Aorta (tissue), 5 donors: ENCODE measurements around the gene PDZD11. TPM values are rescaled to one million over a fixed set of nuclear protein-coding genes. Genes with fewer than 3 reads are reported as not detected.
"Not testable (repeated sequence)": the region's sequence is repeated elsewhere in the genome, so short reads cannot be mapped to it uniquely, and the experiment has no call there.

ENCODE experiments used
- ATAC-seq: fragments of 200-7000 bp; cut with Tn5 transposase; one replicate; pipeline ENCODE4 v1.9.1; 2022; ENCODE audit warnings: moderate library complexity; ENCODE audit not compliant: low FRiP score
- DNase-seq, 2 donors: peaks; one replicate each; pipeline ENCODE4 v3.0.0-alpha.2; 2020
- H3K27ac ChIP-seq, 2 donors: one replicate each; pipeline ENCODE4 v1.5.1; 2013; ENCODE audit warnings: low read length in 2 of 2, mild to moderate bottlenecking in 2 of 2, moderate library complexity in 2 of 2, control low read depth in 1 of 2, inconsistent platforms in 1 of 2, low read depth in 1 of 2
- H3K27me3 ChIP-seq, 2 donors: one replicate each; pipeline ENCODE4 v1.6.1; 2013; ENCODE audit warnings: control low read depth in 1 of 2, low read length in 1 of 2, mild to moderate bottlenecking in 1 of 2, moderate library complexity in 1 of 2; ENCODE audit not compliant: insufficient read depth in 2 of 2, control insufficient read depth in 1 of 2
- H3K36me3 ChIP-seq, 2 donors: one replicate each; pipeline ENCODE4 v1.6.1; 2013; ENCODE audit warnings: control low read depth in 1 of 2, low read length in 1 of 2, mild to moderate bottlenecking in 1 of 2; ENCODE audit not compliant: insufficient read depth in 2 of 2, control insufficient read depth in 1 of 2
- H3K4me1 ChIP-seq, 2 donors: one replicate each; pipeline ENCODE4 v1.6.1; 2013; ENCODE audit warnings: low read length in 2 of 2, control low read depth in 1 of 2, mild to moderate bottlenecking in 1 of 2, moderate library complexity in 1 of 2; ENCODE audit not compliant: insufficient read depth in 2 of 2, control insufficient read depth in 1 of 2
- H3K4me3 ChIP-seq, 2 donors: one replicate each; pipeline ENCODE4 v1.5.1; 2013; ENCODE audit warnings: low read length in 2 of 2, control low read depth in 1 of 2, mild to moderate bottlenecking in 1 of 2
- H3K9me3 ChIP-seq: one replicate; pipeline ENCODE4 v1.6.1; 2013; ENCODE audit warnings: mild to moderate bottlenecking, low read length; ENCODE audit not compliant: control insufficient read depth
- WGBS, 2 donors: extraction: QIAGEN DNeasy Blood & Tissue Kit; methylation state at CpG; one replicate each; pipeline ENCODE4 v1.1.7; 2013; 5-methylcytosine and 5-hydroxymethylcytosine counted together
- intact Hi-C, 2 donors: fragments of 100-400 bp; cut with DNase I; formaldehyde crosslinking; loops; one replicate each; pipeline versions ENCODE4 v1.14.2 to v1.15.0; 2022
- polyA plus RNA-seq, 2 donors: library from polyadenylated mRNA; stranded (reverse); fragments of 200-250 nt; gene quantifications; one replicate each; pipeline ENCODE4 v1.2.3, GENCODE V29; 2013
- total RNA-seq, 2 donors: library from RNA; stranded (reverse); fragmentation: NEBNext Ultra II Directional; extraction: Animal tissue kit (Norgen Biotek cat#: 25700); gene quantifications; one replicate each; pipeline ENCODE4 v1.2.1, GENCODE V29; 2021
- donor health status: healthy with polysubstance abuse.
- donor health status: Bipolar disorder and iron deficiency.
- donor health status: DM: no; HTN: no; CAD: no.
- donor health status: DM: no; HTN: no; CAD: no.
- donor health status: DM: yes; HTN: yes; CAD: no.

Gene PDZD11
- total and polyA plus RNA-seq, 4 donors, result 18.7 to 67.1 (median 42.5) TPM

DNA sequence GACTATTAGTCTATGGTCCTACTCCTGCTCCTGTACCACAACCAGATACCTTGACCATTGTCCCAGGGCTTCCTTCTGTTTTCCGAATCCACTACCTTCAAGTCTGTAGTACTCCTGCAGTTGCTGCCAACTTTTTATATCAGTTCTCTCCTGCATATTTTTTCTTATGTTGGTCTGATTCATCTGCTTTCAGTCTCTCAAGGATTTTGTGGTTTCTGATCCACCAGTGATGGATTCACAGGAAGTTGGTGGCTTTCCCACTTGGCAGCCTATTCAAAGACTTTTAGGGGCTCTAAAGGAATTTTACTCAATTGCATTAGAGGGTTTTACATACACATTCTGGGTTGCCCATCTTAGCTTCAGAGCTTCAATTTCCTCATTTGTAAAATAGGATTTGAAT is 23.8 kb upstream of the PDZD11 start:
- H3K27ac ChIP-seq, result no peak overlapping the region
- ATAC-seq (no peak), DNase-seq (no peak)
- no peaks in the 10 kb centered on the region for H3K36me3 ChIP-seq
- no peaks in the 10 kb centered on the region for H3K27me3 ChIP-seq
- H3K9me3 ChIP-seq, result no peaks in the 10 kb centered on the region
- intact Hi-C loops, result no loop called here
- no peak overlapping the region for H3K4me3 ChIP-seq
- H3K4me1 ChIP-seq, result no peaks in the 10 kb centered on the region
- 88 to 89% methylated on average over 1 of the region's 1 CpG for WGBS, 2 donors

DNA sequence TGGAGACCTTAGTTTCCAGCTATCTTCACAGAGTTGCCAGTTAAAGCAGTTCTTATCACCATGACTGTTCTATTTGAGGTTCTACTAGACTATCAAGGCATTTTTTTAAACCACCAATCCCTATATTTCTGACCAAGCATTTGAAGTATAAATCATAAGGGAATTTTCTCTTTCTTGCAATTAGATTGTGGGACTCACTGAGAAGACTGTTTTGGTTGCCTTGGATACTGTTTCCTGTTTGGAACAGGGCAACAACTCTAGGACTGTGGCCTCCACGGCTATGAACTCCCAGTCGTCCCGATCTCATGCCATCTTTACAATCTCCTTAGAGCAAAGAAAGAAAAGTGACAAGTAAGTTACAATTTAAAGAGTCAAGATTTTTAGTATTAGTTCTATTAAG is 12.0 kb upstream of the PDZD11 start:
- ATAC-seq (no peak), DNase-seq (no peak)
- intact Hi-C loops, result no loop called here
- H3K27ac ChIP-seq, result no peak overlapping the region
- no peak overlapping the region for H3K4me3 ChIP-seq
- H3K9me3 ChIP-seq, result no peaks in the 10 kb centered on the region
- no peaks in the 10 kb centered on the region for H3K27me3 ChIP-seq
- WGBS, 2 donors, result 1 to 19% methylated on average over 3 of the region's 3 CpGs
- H3K4me1 ChIP-seq, result no peaks in the 10 kb centered on the region
- no peaks in the 10 kb centered on the region for H3K36me3 ChIP-seq

DNA sequence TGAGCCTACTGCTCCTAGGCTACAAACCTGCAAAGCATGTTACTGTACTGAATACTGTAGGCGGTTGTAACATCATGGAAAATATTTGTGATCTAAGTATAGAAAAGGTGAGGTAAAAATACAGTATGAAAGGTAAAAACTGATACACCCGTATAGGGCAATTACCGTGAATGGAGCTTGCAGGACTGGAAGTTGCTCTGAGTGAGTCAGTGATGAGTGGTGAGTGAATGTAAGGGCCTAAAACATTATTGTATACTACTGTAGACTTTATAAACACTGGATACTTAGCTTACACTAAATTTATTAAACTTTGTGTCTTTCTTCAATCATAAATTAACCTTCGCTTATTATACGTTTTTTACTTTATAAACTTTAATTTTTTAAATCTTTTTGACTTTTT is 3.9 kb upstream of the PDZD11 start:
- Histone ChIP-seq H3K27ac (no peak overlapping the region), H3K9me3 (no peaks in the 10 kb centered on the region), H3K4me3 (no peak overlapping the region), H3K36me3 (no peaks in the 10 kb centered on the region), H3K4me1 (no peaks in the 10 kb centered on the region), H3K27me3 (no peaks in the 10 kb centered on the region)
- ATAC-seq, result no peak
- DNase-seq, result no peak
- 68 to 89% methylated on average over 5 of the region's 5 CpGs for WGBS, 2 donors
- intact Hi-C loops, result no loop called here

DNA sequence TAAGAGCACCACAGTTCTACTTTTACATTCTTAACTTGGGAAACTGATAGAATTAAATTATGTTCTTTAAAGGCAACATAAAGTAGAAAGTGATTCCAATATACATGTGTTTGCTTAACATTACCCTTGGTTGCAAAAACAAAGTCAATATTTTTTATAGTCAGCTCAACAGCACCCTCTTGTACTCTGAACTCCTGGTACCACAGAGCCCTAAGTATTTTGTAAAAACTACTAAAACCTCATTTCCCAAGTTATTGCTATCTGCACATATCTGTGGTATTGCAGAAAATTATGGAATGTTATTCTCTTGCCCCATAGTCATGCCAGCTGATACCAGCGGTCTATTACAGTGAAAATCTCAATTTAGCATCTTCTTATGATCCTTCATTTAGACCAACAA is 3.1 kb upstream of the PDZD11 start:
- no peaks in the 10 kb centered on the region for H3K36me3 ChIP-seq
- H3K4me1 ChIP-seq, result no peaks in the 10 kb centered on the region
- 0% methylated on average over 1 of the region's 1 CpG for WGBS, 2 donors
- no peaks in the 10 kb centered on the region for H3K9me3 ChIP-seq
- no peak overlapping the region for H3K4me3 ChIP-seq
- H3K27ac ChIP-seq, result no peak overlapping the region
- intact Hi-C loops, result no loop called here
- no peaks in the 10 kb centered on the region for H3K27me3 ChIP-seq
- ATAC-seq, result no peak
- no peak for DNase-seq

DNA sequence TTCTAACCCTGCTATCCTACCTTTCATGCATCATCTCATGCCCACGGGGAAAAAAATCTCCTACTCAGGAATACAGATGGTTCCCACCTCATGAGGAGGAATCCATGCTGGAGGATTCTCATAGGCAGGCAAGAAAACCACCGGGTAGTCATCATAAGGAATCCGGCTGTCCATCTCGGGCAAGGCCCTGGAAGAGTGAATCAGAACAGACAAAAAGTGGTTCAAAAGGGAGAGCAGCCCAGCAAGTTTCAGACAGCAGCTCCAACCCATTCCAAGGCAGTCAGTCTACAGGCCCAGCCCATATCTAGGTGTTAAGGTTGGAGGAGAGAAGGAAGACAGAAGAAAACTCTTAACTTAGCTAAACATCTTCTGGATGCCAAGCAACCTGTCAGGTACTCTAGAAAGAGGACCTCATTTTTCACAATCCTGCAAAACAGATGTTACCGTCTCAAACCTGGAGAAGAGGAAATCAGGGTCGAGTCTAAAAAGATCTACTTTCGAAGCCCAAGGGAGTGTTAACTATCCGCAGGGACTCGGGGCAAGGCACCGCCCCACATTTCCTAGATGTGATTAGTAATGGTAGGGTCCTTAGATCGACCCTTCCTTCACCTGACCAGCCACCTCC is 447 bp downstream of the PDZD11 start:
- intact Hi-C loops, result loop anchor here in 1 of 2 donors (5.0 kb wide), 1 partner anchor 143 kb away; no protein-coding TSS in a partner anchor
- DNase-seq (no peak), ATAC-seq (no peak)
- Histone ChIP-seq H3K4me3 (peak overlapping the region; percentile 20 to 43), H3K9me3 (no peaks in the 10 kb centered on the region), H3K36me3 (no peaks in the 10 kb centered on the region), H3K27me3 (no peaks in the 10 kb centered on the region), H3K4me1 (no peaks in the 10 kb centered on the region), H3K27ac (peak overlapping the region in 1 of 2 donors; percentile 75)
- WGBS, 2 donors, result 28 to 57% methylated on average over 11 of the region's 11 CpGs

DNA sequence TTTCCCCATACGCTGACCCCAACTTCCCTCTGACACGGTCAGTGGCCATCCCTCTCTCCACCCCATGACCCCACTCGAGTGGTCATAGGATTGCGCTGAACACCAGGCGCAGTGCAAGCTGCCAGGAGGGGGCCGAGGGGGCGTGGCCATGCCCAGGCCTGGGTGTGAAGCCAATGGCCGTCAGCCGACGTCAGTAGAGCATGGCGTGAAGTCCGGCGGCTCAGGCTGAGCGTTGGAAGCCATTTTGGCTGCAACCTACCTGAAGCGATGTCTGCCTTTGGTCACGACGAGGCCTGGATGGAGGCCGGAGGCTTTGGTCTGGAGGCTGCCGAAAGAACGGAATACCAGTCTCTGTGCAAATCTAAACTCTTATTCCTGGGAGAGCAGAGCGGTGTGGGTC is 7.8 kb downstream of the PDZD11 start, which contains the start of gene RAB41:
Gene RAB41, plus strand, starts transcription at position 222 of the 400 bp plus-strand sequence. Its CDS starts 46 bp downstream, at position 268.
- ATAC-seq, result no peak
- no peaks in the 10 kb centered on the region for H3K4me1 ChIP-seq

DNA sequence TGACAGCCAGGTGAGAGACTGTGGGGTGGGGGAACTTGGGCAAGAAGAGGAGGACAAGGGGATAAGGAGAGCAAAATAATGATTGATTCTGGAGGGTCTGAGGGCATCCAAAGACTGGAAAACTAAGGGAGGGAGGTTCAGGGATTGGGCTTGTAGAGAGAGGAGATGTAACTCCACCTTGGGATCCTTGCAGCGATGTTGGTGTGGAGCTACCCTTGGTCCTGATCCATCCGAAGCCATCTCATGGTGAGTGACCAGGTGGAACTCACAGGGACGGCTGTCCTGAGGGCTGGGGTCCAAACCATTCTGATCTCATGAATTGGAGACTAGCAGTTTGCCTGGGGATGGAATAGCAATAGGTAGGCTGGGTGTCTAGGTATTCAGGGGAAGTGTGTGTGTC is 9.2 kb downstream of the PDZD11 start:
- Histone ChIP-seq H3K27ac (no peak overlapping the region), H3K4me3 (no peak overlapping the region), H3K4me1 (no peaks in the 10 kb centered on the region), H3K9me3 (no peaks in the 10 kb centered on the region), H3K27me3 (no peaks in the 10 kb centered on the region), H3K36me3 (no peaks in the 10 kb centered on the region)
- intact Hi-C loops, result no loop called here
- no peak for ATAC-seq
- WGBS, 2 donors, result 62 to 84% methylated on average over 3 of the region's 3 CpGs
- no peak for DNase-seq

More for the DNA sequence above, 7.8 kb downstream of the PDZD11 start, which contains the start of gene RAB41:
- 91% methylated on average over 21 of the region's 21 CpGs for WGBS, 2 donors
- DNase-seq, result peak in 1 of 2 donors; percentile 58
- H3K27ac ChIP-seq, result no peak within 1 kb of the TSS
- intact Hi-C loops, result no loop called here
- H3K9me3 ChIP-seq, result no peaks in the 10 kb centered on the region
- no peaks in the 10 kb centered on the region for H3K36me3 ChIP-seq
- no peak within 1 kb of the TSS for H3K4me3 ChIP-seq
- H3K27me3 ChIP-seq, result no peaks in the 10 kb centered on the region

DNA sequence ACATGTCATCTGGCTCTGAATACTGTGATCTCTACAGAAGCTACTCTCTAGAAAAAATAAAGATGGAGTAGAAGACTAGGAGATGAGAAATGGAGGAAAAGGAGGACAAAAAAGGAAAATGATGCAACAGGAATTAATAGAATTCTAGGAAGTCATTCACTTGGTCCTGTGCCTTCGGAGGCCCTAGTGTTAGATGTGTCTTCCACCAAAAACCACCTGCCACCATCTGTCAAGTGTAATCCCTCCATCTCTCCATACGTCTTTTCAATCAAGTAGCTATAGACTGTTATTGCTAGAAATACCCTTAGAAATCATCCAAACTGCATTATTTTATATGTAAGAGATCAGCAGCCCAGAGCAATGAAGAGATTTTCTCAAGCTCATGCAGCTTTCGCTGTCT is 10.6 kb downstream of the PDZD11 start:
- H3K4me1 ChIP-seq, result no peaks in the 10 kb centered on the region
- no peaks in the 10 kb centered on the region for H3K36me3 ChIP-seq
- no peaks in the 10 kb centered on the region for H3K27me3 ChIP-seq
- ATAC-seq (no peak), DNase-seq (no peak)
- no peak overlapping the region for H3K27ac ChIP-seq
- H3K9me3 ChIP-seq, result no peaks in the 10 kb centered on the region
- intact Hi-C loops, result no loop called here
- H3K4me3 ChIP-seq, result no peak overlapping the region
- WGBS, 2 donors, result 83 to 95% methylated on average over 3 of the region's 3 CpGs

DNA sequence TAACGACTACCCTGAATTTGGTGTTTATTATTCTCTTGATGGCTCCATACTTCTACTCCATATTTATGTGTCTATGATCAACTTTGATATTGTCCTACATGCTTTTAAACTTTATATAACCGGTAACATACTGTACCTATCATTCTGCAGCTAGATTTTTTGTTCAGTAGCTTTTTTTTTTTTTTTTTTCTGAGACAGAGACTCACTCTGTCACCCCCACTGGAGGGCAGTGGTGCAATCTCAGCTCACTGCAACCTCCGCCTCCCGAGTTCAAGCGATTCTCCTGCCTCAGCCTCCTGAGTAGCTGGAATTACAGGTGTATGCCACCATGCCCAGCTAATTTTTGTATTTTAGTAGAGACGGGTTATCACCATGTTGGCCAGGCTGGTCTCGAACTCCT is 15.7 kb downstream of the PDZD11 start:
- H3K36me3 ChIP-seq, H3K4me1 ChIP-seq, H3K9me3 ChIP-seq, DNase-seq, H3K27ac ChIP-seq, H3K27me3 ChIP-seq, ATAC-seq, H3K4me3 ChIP-seq, intact Hi-C loops: not testable (repeated sequence)
- 78 to 83% methylated on average over 7 of the region's 7 CpGs for WGBS, 2 donors
